Hepatocyte (in vitro differentiated cells): ENCODE measurements around the gene CDC42EP1. TPM values are rescaled to one million over a fixed set of nuclear protein-coding genes. Genes with fewer than 3 reads are reported as not detected.

Source experiments
- DNase-seq: peaks from one replicate; pipeline ENCODE4 v3.0.0-alpha.2; 2016; ENCODE audit warnings: low spot score
- H2AFZ ChIP-seq: fragments of 200-600 bp; sonication (generic); 2 replicates; pipeline ENCODE4 v1.6.0; 2016; ENCODE audit warnings: antibody characterized with exemption, mild to moderate bottlenecking
- H3K27ac ChIP-seq: fragments of 200-600 bp; sonication (generic); 2 replicates; pipeline ENCODE4 v1.5.1; 2016; ENCODE audit warnings: mild to moderate bottlenecking
- H3K27me3 ChIP-seq: fragments of 200-600 bp; sonication (generic); 2 replicates; pipeline ENCODE4 v1.6.1; 2016
- H3K36me3 ChIP-seq: fragments of 200-600 bp; sonication (generic); replicated peaks from 2 replicates; pipeline ENCODE4 v1.5.1; 2016; ENCODE audit warnings: low read depth; ENCODE audit not compliant: insufficient read depth
- H3K4me1 ChIP-seq: fragments of 200-600 bp; sonication (generic); 2 replicates; pipeline ENCODE4 v1.5.1; 2016; ENCODE audit warnings: mild to moderate bottlenecking, moderate library complexity; ENCODE audit not compliant: insufficient read depth
- H3K4me2 ChIP-seq: fragments of 200-600 bp; sonication (generic); 2 replicates; pipeline ENCODE4 v1.6.0; 2016
- H3K4me3 ChIP-seq: fragments of 200-600 bp; sonication (generic); 2 replicates; pipeline ENCODE4 v1.5.1; 2016; ENCODE audit warnings: mild to moderate bottlenecking
- H3K79me2 ChIP-seq: fragments of 200-600 bp; sonication (generic); 2 replicates; pipeline ENCODE4 v1.6.0; 2017; ENCODE audit warnings: mild to moderate bottlenecking
- H3K9me2 ChIP-seq: fragments of 200-600 bp; sonication (generic); replicated peaks from 2 replicates; pipeline ENCODE4 v1.6.0; 2017; ENCODE audit warnings: mild to moderate bottlenecking; ENCODE audit not compliant: insufficient read depth
- H3K9me3 ChIP-seq: fragments of 200-600 bp; sonication (generic); 2 replicates; pipeline ENCODE4 v1.5.1; 2016; ENCODE audit warnings: low read depth, mild to moderate bottlenecking
- H4K20me1 ChIP-seq: fragments of 200-600 bp; sonication (generic); 2 replicates; pipeline ENCODE4 v1.6.0; 2016; ENCODE audit warnings: mild to moderate bottlenecking; ENCODE audit not compliant: insufficient read depth, poor library complexity, severe bottlenecking
- EZH2 ChIP-seq: fragments of 200-600 bp; sonication (generic); IDR thresholded peaks from 2 replicates; pipeline ENCODE4 v1.6.1; 2016; ENCODE audit warnings: antibody characterized with exemption, mild to moderate bottlenecking, borderline replicate concordance
- EZH2phosphoT487 ChIP-seq: fragments of 200-600 bp; sonication (generic); IDR thresholded peaks from one replicate; pipeline ENCODE4 v1.6.1; 2018; ENCODE audit warnings: antibody characterized with exemption, mild to moderate bottlenecking, low read depth, moderate library complexity; ENCODE audit not compliant: unreplicated experiment, severe bottlenecking
- WGBS: methylation state at CpG from one replicate; pipeline ENCODE4 v1.1.6; 2016; ENCODE audit warnings: low lambda C conversion rate; ENCODE audit errors: missing lambda C conversion rate; 5-methylcytosine and 5-hydroxymethylcytosine counted together
- polyA plus RNA-seq: library from polyadenylated mRNA; unstranded; fragments of >200 nt; fragmentation: Nextera tagmentation; extraction: Ambion mirVana; gene quantifications from 2 replicates; pipeline ENCODE4 v1.2.1, GENCODE V29; 2016
- small RNA-seq: library from RNA; depleted of rRNA; stranded (forward); fragments of <200 nt; gene quantifications from one replicate; pipeline ENCODE3, GENCODE V24; 2014
- total RNA-seq: library from RNA; depleted of rRNA; stranded (reverse); fragments of >200 nt; gene quantifications from 2 replicates; pipeline ENCODE4 v1.2.3, GENCODE V29; 2014
- TF ChIP-seq, protein P1 (sequence below): fragments of 200-600 bp; sonication (generic); IDR thresholded peaks from 2 replicates; pipeline ENCODE4 v1.5.1; 2016; ENCODE audit warnings: antibody characterized with exemption, mild to moderate bottlenecking; ENCODE audit not compliant: poor library complexity

Gene CDC42EP1
- total and polyA plus RNA-seq, 2 experiments from 2014 or later = 34.6 to 149 TPM

DNA sequence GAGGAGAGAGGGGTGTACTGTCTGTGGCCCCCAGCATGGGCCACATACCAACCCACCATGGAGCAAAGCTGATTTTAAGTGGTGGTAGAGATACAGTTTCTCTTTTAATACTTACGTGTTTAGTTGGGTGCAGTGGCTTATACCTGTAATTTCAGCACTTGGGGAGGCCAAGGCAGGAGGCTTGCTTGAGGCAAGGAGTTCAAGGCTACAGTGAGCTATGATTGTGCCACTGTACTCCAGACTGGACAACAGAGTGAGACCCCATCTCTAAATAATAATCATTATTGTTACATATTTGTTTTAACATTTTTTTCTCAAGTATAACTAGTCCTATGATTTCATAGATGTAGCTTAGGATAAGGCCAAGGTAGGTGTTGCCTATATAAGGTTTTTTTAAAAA, 57.2 kb downstream of the CDC42EP1 start:
- Histone ChIP-seq H3K79me2 (no peaks in the 10 kb centered on the region), H2AFZ (no peak overlapping the region), H3K27ac (no peak overlapping the region), H3K27me3 (no peaks in the 10 kb centered on the region), H3K36me3 (no peaks in the 10 kb centered on the region), H3K9me2 (no peaks in the 10 kb centered on the region), H3K9me3 (no peaks in the 10 kb centered on the region), H3K4me3 (no peak overlapping the region), H3K4me1 (no peaks in the 10 kb centered on the region), H3K4me2 (no peak overlapping the region), H4K20me1 (no peaks in the 10 kb centered on the region)
- TF ChIP-seq, protein P1, sequence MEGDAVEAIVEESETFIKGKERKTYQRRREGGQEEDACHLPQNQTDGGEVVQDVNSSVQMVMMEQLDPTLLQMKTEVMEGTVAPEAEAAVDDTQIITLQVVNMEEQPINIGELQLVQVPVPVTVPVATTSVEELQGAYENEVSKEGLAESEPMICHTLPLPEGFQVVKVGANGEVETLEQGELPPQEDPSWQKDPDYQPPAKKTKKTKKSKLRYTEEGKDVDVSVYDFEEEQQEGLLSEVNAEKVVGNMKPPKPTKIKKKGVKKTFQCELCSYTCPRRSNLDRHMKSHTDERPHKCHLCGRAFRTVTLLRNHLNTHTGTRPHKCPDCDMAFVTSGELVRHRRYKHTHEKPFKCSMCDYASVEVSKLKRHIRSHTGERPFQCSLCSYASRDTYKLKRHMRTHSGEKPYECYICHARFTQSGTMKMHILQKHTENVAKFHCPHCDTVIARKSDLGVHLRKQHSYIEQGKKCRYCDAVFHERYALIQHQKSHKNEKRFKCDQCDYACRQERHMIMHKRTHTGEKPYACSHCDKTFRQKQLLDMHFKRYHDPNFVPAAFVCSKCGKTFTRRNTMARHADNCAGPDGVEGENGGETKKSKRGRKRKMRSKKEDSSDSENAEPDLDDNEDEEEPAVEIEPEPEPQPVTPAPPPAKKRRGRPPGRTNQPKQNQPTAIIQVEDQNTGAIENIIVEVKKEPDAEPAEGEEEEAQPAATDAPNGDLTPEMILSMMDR = no peak
- TF ChIP-seq EZH2phosphoT487 (no peak), EZH2 (no peak)
- DNase-seq = no peak
- 100% methylated on average over 1 of the region's 1 CpG for WGBS

DNA sequence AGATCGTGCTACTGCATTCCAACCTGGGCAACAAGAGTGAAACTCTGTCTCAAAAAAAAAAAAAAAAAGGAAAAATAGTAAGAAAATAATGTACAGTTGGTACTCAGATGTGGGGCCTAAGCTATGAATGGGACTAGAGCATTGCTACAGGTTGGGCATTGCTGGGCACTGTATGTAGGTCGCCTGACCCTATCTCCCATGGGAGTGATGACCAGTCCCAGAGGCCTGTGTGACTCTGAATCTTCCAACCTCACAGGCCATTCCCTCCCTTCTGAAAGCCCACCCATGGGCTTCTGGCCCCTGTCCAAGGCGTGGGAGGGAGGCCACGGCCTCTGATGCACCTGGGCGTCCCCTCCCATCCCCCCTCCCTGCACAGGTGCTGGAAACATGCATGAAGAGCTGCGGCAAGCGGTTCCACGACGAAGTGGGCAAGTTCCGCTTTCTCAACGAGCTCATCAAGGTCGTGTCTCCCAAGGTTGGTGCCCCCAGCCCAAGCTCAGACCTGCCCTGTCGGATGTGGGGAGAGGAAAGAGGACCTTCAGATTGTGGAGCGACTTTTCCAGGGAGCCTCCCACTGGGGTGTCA, 57.9 kb downstream of the CDC42EP1 start:
- Histone ChIP-seq H3K9me2 (no peaks in the 10 kb centered on the region), H3K4me2 (no peak overlapping the region), H4K20me1 (no peaks in the 10 kb centered on the region), H3K4me3 (no peak overlapping the region), H2AFZ (no peak overlapping the region), H3K4me1 (no peaks in the 10 kb centered on the region), H3K27ac (no peak overlapping the region), H3K36me3 (no peaks in the 10 kb centered on the region), H3K9me3 (no peaks in the 10 kb centered on the region), H3K27me3 (no peaks in the 10 kb centered on the region), H3K79me2 (no peaks in the 10 kb centered on the region)
- 95% methylated on average over 14 of the region's 14 CpGs for WGBS
- no peak for DNase-seq
- TF ChIP-seq, protein P1 = no peak
- no peak for TF ChIP-seq EZH2phosphoT487
- no peak for TF ChIP-seq EZH2

DNA sequence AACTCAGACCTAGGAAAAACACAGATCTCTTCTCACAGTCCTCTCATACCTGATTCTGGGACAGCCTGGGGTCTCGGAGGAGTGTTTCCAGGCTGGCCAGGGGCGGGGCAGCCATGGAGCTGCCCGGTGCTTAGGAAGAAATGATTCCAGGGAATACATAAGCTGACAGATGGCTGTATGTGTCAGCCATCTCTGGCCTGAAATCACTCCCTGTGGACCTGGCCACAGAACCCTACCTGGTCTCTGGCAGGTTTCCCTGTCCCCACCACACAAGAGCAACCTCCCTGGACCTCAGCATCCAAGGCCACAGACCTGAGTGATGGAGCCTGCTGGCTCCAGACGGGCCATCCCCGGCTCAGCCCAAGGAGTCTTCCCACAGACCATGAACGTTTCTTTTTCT, 58.4 kb downstream of the CDC42EP1 start:
- Histone ChIP-seq H3K9me2 (no peaks in the 10 kb centered on the region), H3K79me2 (no peaks in the 10 kb centered on the region), H3K36me3 (no peaks in the 10 kb centered on the region), H3K4me1 (peaks cover under 1% of the 10 kb centered on the region), H2AFZ (no peak overlapping the region), H4K20me1 (no peaks in the 10 kb centered on the region), H3K27ac (no peak overlapping the region), H3K9me3 (no peaks in the 10 kb centered on the region), H3K4me3 (no peak overlapping the region), H3K4me2 (no peak overlapping the region), H3K27me3 (no peaks in the 10 kb centered on the region)
- no peak for DNase-seq
- TF ChIP-seq, protein P1 = no peak
- TF ChIP-seq EZH2 (no peak), EZH2phosphoT487 (no peak)
- whole genome bisulfite sequencing = 97% methylated on average over 6 of the region's 6 CpGs

Small RNA genes within 50 kb of the gene (small RNA-seq; reads per million reads assigned to genes)
- not detected for gene RF00017

Other genes starting within 250 kb of the CDC42EP1 start
- gene ELFN2, start 133.0 kb upstream of the CDC42EP1 start, total RNA-seq = 0.20 and 0.53 TPM in 2 replicates
- gene ELFN2, start 133.0 kb upstream of the CDC42EP1 start, polyA plus RNA-seq = 0.19 and 0.40 TPM in 2 replicates
- gene MFNG, start 74.1 kb upstream of the CDC42EP1 start, total RNA-seq = 1.7 and 3.3 TPM in 2 replicates
- 3.3 and 6.3 TPM in 2 replicates for gene MFNG, start 74.1 kb upstream of the CDC42EP1 start, polyA plus RNA-seq
- 19.1 and 23.4 TPM in 2 replicates for gene CARD10, start 41.1 kb upstream of the CDC42EP1 start, total RNA-seq
- 28.7 and 31.2 TPM in 2 replicates for gene CARD10, start 41.1 kb upstream of the CDC42EP1 start, polyA plus RNA-seq
- 60.1 and 80.9 TPM in 2 replicates for gene LGALS2, start 19.6 kb downstream of the CDC42EP1 start, total RNA-seq
- 115 and 125 TPM in 2 replicates for gene LGALS2, start 19.6 kb downstream of the CDC42EP1 start, polyA plus RNA-seq
- gene GGA1, start 48.4 kb downstream of the CDC42EP1 start, total RNA-seq = 25.5 and 30.2 TPM in 2 replicates
- 51.5 and 75.3 TPM in 2 replicates for gene GGA1, start 48.4 kb downstream of the CDC42EP1 start, polyA plus RNA-seq
- 6.4 and 14.0 TPM in 2 replicates for gene SH3BP1, start 79.2 kb downstream of the CDC42EP1 start, total RNA-seq
- gene SH3BP1, start 79.2 kb downstream of the CDC42EP1 start, polyA plus RNA-seq = 12.3 and 21.6 TPM in 2 replicates
- 15.0 and 18.3 TPM in 2 replicates for gene PDXP, start 98.2 kb downstream of the CDC42EP1 start, total RNA-seq
- gene PDXP, start 98.2 kb downstream of the CDC42EP1 start, polyA plus RNA-seq = 25.0 and 27.6 TPM in 2 replicates
- gene LGALS1, start 115.2 kb downstream of the CDC42EP1 start, total RNA-seq = 780 and 875 TPM in 2 replicates
- 565 and 568 TPM in 2 replicates for gene LGALS1, start 115.2 kb downstream of the CDC42EP1 start, polyA plus RNA-seq
- 11.4 and 22.6 TPM in 2 replicates for gene NOL12, start 125.9 kb downstream of the CDC42EP1 start, total RNA-seq
- gene NOL12, start 125.9 kb downstream of the CDC42EP1 start, polyA plus RNA-seq = 27.6 and 31.9 TPM in 2 replicates
- gene TRIOBP, start 136.6 kb downstream of the CDC42EP1 start, total RNA-seq = 51.2 and 57.2 TPM in 2 replicates
- 96.1 and 97.4 TPM in 2 replicates for gene TRIOBP, start 136.6 kb downstream of the CDC42EP1 start, polyA plus RNA-seq
- 20.2 and 20.4 TPM in 2 replicates for gene GCAT, start 247.5 kb downstream of the CDC42EP1 start, total RNA-seq
- gene GCAT, start 247.5 kb downstream of the CDC42EP1 start, polyA plus RNA-seq = 31.5 and 40.0 TPM in 2 replicates